ENCODE measurements around the gene SNX18.
"Not testable (repeated sequence)": the region's sequence is repeated elsewhere in the genome, so short reads cannot be mapped to it uniquely, and the experiment has no call there.

Gene SNX18

DNA sequence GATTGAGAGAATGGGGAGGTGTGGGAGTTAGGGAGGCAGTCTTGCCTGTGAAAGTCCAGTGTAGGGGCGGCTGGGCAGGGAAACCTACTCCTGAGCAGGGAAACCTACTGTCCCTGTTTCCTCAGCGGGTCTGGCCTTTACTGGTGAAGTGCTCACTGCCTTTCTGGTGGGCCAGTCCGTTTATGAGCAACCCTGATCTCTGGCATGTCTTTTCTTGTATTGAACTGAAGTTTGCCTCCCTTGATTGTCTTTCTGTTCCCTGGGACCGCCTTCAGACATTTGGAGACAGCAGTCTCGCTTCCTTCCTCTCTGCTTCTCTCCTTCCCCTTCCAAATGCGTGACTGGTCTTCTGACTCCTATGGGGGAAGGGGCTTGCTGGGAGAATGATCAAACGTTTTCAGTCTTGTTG, 2.9 kb downstream of the SNX18 start:
- DNase-seq: peak; percentile 64

DNA sequence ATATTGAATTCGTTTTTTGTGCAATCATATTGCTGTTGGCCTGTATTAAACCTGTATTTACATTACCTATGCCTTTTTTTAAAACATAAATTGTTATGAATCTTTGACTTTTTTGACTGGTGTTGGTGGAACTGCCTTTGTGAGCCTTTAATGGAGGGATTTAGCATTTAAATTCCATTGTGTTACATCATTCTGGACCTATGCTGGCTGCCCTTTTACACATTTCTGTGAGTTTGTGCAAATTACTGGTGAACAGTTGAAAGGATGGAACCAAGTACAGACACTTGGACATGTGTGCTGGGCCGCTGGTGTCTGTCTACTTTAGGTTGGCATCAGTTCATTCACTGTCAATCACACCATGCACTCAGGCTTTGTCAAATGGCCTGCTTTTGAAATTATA, 3.4 kb downstream of the SNX18 start:
- peak; percentile 53 for DNase-seq

DNA sequence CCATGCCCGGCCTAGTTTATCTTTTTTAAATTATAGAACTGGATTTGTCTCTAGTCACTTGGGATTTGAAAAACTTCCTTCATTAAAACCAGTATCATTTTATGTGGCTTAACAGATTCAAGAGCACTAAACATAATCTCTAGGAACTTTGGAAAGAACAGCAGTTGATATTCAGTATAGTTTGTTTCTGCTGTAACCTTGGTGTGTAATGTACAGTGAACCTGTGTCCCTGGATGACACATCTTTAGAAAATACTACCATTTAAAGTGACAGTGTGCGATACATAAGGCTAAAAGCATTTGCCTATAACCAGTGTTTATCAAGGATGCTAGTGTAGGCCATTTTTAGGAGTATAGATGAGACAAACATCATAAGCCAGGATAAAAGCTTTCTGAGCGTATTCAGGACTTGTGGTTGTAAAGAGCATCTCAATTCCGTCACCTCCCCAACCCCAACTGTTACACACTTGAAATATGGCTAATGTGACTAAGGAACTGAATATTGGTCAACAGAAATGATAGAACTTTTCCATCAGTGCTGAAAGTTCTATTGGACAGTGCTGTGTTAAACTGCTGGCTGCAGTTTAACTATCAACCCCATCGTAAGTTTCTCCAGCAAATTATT, 4.4 kb downstream of the SNX18 start:
- no peak for DNase-seq

DNA sequence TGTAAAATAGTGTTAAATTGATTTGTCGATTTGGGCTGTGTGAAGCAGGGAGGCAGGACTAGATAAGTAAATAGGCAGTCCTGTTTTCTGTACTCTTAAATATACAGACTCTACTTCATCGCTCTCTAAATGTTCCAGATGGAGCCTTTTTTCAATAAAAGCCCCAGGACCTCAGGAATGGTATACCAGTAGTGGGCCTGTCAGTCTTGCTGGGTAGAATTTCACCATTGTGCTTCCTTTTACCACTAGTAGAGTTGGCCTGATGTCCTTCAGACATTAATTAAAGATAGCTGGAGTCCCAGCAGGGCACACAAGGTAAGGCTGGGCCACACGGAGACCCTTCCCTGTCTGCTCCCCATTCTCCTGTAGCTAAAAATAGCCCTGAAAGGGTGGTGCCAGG, 6.0 kb downstream of the SNX18 start:
- no peak for DNase-seq

DNA sequence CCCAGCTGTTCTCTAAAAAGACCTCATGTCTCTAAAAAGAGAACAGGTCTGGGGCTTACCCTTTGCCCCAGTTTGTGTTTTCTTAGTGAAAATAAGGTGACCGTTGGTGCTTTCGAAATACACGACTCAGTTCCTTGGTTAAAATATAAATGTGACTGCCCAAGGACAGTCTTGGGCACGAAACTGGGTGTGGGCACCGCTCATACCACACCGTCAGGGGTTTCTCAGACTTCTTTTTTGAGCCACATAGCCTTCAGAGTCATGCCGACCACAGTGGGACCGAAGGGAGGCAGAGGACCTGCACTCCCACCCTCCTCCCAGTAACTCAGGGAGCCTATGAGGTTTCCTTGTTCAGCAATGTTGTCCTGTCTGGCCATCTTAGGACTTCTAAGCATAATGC, 6.5 kb downstream of the SNX18 start:
- no peak for DNase-seq

DNA sequence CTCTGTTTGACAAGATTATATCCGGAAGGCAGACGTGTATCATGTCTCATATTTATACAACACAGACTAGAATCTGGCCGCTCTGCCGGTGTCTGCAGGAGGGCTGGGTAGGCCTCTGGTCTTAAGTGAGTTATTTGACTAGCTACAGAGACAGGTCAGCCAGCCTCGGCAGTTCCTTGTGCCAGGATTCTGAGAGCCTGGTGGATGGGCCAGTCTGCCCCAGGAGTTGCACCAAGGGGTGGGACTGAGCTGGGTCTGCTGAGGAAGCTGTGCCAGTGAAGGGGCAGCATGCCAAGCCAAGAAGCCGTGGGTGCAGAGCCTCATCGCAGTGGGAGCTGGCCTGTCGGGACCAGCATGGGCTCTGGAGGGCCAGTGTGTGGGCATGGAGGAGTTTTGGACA, 7.1 kb downstream of the SNX18 start:
- no peak for DNase-seq

DNA sequence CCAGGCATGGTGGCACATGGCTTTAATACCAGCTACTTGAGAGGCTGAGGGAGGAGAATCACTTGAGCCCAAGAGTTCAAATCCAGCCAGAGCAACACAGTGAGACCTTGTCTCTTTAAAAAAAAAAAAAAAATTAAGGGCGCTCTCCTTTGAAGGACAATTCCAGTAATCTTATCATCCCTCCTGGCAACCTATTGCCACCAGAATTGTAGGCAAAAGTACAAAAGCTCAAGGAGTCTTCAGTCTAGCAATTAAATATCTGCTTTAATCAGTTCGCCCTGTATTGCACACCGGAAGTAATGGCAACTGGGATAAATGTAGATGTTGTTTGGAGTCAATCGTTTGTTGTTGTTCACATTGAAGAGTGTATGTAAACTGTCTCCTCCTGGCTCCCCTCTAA, 7.7 kb downstream of the SNX18 start:
- DNase-seq: no peak

DNA sequence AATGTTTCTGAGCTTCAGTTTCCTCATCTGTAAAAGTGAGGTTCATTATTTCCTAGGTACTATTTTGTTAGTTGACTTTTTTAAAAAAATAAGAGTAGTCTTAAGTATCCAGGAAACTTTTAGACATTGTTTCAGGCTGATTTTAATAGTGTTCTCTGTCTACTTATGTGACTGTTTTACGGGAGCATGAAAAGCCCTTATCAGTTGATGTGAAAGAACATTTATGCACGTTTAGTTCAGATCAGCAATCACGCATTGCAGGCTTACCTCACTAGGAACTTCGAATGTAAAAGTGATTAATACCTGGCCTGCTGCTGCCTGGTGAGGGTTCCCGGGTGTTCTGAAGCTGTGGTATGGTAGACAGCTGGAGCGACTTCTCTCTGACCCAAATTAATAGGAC, 8.1 kb downstream of the SNX18 start:
- DNase-seq: no peak

DNA sequence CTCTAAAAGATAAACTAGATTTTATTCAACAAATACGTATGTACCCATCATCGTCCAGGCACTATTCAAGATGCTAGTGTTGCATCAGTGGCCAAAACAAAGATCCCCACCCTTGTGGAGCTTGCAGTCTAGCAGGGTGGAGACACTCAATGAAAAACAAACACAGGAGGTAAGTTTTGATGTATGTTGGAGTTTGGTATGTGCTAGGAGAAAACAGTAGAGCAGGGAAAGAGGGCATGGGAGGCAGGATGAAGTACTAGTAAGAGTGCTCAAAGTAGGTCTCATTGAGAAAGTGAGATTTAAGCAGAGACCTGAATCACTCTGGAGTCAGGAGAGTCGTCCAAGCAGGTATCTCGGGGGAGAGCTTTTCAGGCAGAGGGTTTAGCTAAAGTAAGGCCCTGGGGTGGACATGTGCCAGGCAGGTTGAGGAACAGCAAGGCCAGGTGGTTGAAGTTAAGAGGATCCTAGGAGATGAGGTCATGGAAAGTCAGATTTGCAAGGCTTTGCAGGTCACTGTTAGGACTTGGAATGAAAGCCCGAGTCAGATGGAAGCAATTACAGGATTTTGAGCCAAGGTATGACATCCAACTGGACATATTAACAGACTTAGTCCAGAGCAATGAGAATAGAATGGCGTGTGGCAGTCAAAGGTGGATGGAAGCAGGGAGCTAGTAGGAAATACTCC, 9.2 kb downstream of the SNX18 start:
- no peak for DNase-seq

DNA sequence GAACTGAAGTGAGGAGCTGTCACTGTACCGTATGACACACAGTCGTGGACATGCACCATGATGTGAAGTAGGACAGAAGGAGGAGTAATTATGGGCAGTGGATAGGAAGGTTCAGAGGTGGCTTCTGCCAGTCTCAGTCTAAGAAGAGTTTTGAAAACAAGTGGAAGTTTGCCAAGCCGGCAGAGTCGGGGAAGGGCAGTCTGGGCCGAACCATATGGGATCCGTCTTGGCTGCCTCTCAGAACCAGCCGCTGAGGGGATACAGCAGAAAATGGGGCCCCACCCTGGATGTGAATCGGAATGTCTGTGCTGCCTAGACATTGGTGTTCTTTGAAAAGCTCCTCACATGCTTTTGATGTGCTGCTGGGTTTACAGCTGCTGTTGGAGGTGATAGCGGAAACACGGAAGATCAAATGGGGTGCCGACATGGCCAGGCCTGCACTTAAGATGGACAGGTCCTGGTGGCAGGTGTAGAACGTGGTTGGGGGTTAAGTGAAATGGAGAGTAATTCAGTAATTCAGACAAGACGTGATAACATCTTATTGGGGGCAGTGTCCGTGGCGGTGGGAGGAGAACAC, 11.2 kb downstream of the SNX18 start:
- DNase-seq: no peak

DNA sequence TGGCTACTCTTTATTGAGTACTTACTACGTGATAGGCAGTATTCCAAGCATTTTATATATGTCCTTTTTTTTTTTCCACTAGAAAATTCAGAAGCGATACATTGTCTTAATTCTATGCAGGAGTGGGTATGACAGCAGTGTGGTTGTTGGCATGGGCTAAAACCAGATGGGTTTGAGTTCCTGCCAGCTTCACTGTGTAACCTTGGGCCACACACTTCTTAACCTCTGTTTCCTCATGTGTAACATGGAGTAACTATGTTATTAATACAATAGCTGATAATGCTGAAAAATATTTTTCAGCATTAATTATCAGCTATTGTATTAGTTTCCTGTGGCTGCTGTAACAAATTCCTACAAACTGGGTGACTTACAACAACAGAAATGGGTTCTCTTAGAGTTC, 12.0 kb downstream of the SNX18 start:
- DNase-seq: no peak

DNA sequence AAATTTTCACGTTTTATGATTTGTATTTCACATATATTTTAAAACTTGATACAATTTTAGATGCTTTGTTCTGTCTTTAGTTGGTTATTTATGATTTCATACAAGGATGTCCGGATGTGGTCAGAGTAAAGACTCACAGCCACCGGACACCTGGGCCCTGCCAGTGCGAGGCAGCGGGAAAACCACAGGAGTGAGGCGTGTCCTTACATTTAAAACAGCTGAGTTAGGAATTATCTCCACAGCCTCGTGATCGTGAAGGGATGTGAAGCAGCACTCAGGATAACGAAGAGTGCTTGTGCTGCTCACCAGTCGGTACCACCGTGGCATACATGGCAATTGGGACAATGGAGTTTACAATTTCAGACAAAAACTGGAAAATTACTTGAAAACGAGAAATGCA, 14.0 kb downstream of the SNX18 start:
- DNase-seq: no peak

DNA sequence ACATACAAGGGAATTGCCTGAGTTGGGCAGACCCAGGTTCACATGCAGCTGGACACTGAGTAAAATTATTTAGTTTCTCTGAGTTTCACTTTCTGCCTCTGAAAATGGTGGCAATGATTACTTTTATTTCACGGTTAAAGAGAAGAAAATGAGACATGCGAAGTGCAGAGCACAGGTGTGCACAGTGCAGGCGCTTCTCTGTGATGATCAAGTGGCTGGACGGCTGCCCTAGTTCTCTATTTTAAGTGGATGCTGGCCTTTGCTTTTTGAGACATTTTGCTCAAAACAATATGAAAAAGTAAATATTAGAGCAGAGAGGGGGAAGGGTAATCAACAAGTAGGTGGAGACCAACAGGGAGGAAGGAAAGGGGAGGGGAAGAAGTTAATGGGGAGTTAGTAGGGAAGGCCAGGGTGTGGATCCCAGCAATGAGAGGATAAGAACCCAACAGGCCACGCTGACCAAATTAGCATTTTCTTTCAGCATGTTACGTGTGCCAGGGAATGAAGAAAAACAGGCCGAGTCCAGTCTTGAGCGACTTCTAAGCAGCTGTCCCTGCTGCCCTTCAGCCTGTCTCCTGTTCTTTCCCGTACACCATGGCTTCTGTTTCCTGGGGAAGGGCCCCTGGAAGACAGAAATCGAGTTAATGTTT, 16.1 kb downstream of the SNX18 start:
- no peak for DNase-seq

DNA sequence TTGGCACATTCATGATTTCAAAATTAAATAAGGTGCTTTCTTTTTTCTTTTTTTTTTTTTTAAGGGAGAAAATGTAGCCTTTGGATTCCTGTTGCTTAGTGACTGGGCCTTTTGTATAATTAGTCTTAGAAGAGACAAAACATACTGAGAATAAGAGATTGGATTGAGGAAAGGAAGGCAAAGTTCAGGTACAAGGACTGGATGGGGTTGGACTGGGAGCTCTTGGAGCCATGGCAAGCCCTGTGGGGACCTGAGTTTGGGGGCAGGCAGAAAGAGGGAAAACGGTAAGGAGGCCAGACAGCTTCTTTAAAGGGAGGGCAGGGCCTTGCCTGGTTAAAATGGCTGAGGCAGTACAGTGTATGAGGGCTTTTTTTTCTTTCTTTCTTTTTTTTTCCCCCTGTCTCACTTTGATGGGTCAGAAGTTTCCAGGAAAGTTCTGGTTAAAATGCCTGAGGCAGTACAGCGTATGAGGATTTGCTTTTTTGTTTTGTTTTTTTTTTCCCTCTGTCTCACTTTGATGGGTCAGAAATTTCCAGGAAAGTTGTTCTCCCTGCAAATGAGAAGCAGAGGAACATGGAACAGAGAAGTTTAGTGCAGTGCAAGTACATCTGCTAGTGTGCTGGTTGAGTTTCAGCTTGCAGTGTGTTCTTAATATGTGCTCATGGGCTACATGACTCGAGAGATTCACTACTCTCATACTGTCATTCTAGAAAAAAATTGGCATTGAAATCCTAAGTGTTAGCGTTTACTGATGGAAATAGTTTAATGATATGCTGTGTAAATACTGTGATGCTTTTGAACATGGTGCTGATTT, 16.8 kb downstream of the SNX18 start:
- DNase-seq: no peak

DNA sequence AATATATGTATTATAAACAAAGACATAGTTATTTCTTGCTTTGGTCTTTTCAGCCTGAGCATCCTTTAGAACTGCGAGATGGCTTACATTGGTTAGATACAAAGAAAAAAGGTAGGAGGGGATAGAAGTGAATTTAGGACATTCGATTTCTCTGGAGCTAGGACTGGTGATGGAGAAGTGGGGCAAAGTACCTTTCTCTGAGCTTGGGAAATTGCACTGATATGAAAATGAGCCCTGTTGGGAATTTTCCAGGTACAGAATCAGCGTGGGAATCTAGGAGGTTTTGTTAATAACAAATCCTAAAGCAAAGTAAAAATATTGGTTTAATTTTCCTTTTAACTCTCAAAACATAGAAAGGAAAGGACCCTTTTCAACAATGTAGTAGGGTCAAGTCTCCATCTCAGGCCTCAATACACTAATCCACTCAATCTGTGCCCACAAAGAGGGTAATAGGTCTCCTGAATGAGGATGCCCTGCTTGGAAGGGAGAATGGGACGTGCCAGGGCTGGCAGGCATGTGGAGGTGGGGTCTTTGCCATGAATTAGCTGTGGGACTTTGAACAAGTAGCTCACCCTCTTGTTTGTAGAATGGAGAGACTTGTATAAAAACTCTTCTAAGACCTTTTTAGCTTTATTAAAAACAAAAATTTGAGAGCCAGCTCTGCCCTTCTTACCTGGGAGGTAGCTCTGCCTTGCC, 17.7 kb downstream of the SNX18 start:
- DNase-seq: no peak

DNA sequence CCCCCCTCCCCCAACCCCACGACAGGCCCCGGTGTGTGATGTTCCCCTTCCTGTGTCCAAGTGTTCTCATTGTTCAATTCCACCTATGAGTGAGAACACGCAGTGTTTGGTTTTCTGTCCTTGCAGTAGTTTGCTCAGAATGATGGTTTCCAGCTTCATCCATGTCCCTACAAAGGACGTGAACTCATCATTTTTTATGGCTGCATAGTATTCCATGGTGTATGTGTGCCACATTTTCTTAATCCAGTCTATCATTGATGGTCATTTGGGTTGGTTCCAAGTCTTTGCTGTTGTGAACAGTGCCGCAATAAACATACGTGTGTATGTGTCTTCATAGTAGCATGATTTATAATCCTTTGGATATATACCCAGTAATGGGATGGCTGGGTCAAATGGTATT, 18.8 kb downstream of the SNX18 start:
- DNase-seq: not testable (repeated sequence)

DNA sequence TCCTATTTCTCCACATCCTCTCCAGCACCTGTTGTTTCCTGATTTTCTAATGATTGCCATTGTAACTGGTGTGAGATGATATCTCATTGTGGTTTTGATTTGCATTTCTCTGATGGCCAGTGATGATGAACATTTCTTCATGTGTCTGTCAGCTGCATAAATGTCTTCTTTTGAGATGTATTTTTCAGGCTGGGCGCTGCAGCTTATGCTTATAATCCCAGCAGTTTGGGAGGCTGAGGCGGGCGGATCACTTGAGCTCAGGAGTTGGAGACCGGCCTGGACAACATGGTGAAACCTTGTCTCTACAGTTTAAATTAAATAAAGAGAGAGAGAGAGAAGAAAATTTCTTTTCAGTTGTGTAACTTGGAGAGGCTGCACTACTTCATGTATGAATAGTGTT, 19.3 kb downstream of the SNX18 start:
- not testable (repeated sequence) for DNase-seq

DNA sequence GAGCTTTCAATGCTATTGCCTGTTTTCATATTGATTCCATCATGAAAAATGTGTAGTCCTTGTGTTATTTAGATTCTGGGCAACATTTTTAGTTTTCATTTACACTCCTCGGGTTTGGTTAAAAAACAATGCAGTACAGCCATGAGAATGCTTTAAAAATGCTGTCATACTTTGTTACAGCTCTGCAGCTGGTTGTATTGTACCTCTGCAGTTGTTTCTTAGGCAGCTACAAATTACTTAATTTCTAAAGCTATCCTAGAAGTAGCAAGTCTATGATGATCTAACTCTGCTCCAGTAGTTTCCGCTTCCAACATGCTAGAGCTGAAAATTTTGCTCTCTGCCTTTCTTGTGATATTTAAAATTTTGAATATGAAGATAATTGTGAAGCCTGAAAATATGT, 20.2 kb downstream of the SNX18 start:
- no peak for DNase-seq

DNA sequence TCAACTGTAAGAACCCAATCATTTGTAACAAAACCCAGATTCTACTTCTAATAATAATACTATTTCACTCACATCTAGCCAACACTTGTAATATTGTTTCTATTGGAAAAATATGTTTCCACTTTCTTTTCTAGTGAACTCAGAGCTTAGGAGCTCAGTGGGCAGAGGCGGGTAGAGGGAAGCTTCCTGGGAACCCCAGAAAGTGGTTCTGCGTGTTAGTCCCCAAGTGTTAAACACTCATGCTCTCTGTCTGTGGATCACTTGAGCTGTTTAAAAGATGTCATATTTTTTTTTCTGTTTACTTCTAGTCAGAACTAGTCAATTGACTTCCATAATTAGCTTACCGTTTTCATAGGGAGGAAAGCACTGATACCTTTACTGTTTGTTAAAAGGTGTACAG, 20.6 kb downstream of the SNX18 start:
- no peak for DNase-seq

DNA sequence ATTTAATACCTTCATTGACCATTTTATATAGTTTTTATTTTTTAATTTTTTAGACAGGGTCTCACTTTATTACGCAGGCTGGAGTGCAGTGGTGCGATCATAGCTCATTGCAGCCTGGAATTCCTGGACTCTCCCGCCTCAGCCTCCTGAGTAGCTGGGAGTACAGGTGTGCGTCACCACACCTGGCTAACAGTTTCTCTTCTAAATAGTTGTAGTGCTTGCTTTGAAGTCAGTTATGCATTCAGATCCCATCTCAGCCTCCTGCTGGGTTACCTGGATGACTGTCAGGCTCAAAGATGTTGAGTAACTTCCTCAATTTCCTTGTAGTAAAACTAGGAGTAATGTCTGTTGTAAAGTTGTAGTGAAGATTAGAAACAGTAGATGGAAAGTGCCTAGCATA, 21.4 kb downstream of the SNX18 start:
- DNase-seq: no peak

DNA sequence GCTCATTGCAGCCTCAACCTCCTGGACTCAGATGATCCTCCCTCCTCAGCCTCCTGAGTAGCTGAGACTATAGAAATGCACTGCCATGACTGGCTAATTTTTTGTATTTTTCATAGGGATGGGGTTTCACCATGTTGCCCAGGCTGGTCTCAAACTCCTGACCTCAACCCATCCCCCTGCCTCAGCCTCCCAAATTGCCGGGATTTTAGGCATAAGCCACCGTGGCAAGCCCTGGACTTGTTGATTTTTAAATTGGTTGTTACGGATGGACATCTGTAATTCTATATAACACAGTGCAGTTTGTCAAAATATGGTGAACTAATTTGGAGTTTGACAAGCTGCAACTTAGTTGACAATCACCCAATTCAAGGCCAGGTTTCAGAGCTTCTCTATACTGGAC, 22.7 kb downstream of the SNX18 start:
- no peak for DNase-seq

All from fibroblast of skin of abdomen (primary cell).